A549 treated with Mapracorat at 1 μM for 4 hours (cell line): ENCODE measurements around the gene ARMC6. TPM values are rescaled to one million over a fixed set of nuclear protein-coding genes. Genes with fewer than 3 reads are reported as not detected.

Experiments
- total RNA-seq: library from RNA; stranded (reverse); fragments of 200-300 nt; extraction: Qiagen RNA extraction; gene quantifications from 5 replicates; pipeline ENCODE4 v1.2.3, GENCODE V29; 2022

ARMC6 gene
- 22.4 to 29.9 TPM (median 27.3 TPM) in 5 replicates for total RNA-seq

GRCh38 chr19:19033426-19034203 lies at the start of gene ARMC6, which contains the start of gene SUGP2:
Gene ARMC6, plus strand, starts transcription at chr19:19033603. Its CDS starts 607 bp downstream, at chr19:19034210.
Gene SUGP2, minus strand, starts transcription at chr19:19033517. Its CDS starts 2,446 bp downstream, at chr19:19031071.

DNA sequence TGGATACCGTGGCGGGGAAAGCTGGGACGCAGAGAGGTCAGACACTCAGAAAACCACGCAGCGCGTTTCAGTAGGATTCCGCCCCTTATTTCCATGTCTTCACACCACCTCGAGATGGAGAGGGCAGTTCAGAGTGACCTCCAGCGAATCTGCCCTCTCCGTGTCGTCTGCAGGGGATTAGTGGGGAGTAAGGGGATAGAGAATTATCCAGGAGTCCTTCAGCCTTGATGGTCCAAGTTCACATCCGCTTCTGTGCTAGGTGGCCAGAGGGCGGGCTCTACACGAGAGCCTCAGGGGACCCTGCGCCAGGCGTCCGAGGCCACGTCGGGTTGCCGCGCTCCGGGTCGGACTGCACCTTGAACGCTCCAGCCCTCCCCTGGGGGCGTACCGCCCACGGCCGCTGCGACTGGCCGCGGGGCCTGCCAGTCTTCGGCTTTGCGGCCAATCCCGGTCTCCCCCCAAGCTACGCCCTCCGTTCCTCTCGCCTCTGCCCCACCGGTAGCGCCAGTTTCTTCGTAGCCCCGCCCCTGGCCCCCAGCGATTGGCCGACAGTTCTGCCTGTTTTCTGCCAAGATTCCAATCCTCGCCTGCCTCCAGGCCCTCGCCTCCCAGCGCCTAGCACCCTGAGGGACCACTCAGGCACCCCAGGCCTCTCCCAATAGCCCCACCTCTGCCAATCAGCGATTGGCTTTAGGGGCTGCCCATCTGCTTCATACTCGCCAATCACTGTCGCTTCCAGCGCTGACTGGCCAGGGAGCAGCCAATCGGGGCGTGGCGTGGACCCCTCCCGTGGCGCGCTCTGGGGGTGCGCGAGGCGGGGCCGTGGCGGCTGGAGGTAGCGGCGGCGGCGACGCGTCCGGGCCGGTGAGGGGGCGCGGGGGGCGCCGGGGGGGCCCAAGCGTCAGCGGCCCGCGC lies 30.0 kb downstream of the ARMC6 start, which contains the start of gene SLC25A42:
TSS of gene SLC25A42 (plus strand) at position 812 of the 915 bp plus-strand sequence. CDS start 32,131 bp downstream, outside the sequence.

Other genes starting within 250 kb of the ARMC6 start
- gene COMP, start 242.3 kb upstream of the ARMC6 start, total RNA-seq = 0.07 to 0.23 TPM (median 0.14 TPM) in 5 replicates
- 32.6 to 42.3 TPM (median 41.1 TPM) in 5 replicates for gene UPF1, start 201.6 kb upstream of the ARMC6 start, total RNA-seq
- gene CERS1, start 137.4 kb upstream of the ARMC6 start, total RNA-seq = 4.2 to 6.1 TPM (median 5.2 TPM) in 5 replicates
- gene COPE, start 114.2 kb upstream of the ARMC6 start, total RNA-seq = 135 to 169 TPM (median 159 TPM) in 5 replicates
- 28.8 to 45.7 TPM (median 43.2 TPM) in 5 replicates for gene DDX49, start 113.9 kb upstream of the ARMC6 start, total RNA-seq
- gene HOMER3, start 92.4 kb upstream of the ARMC6 start, total RNA-seq = 21.5 to 32.0 TPM (median 31.0 TPM) in 5 replicates
- gene SUGP2, start 86 bp upstream of the ARMC6 start, total RNA-seq = 21.6 to 35.3 TPM (median 30.3 TPM) in 5 replicates
- gene SLC25A42, start 30.4 kb downstream of the ARMC6 start, total RNA-seq = 0.69 to 0.96 TPM (median 0.75 TPM) in 5 replicates
- gene TMEM161A, start 104.9 kb downstream of the ARMC6 start, total RNA-seq = 19.3 to 29.0 TPM (median 26.1 TPM) in 5 replicates
- 0.18 to 1.4 TPM (median 0.52 TPM) in 5 replicates for gene MEF2B, start 136.7 kb downstream of the ARMC6 start, total RNA-seq
- gene BORCS8, start 158.5 kb downstream of the ARMC6 start, total RNA-seq = 8.1 to 13.2 TPM (median 10.9 TPM) in 5 replicates
- gene RFXANK, start 158.7 kb downstream of the ARMC6 start, total RNA-seq = 31.3 to 47.6 TPM (median 45.7 TPM) in 5 replicates
- 25.9 to 31.5 TPM (median 30.5 TPM) in 5 replicates for gene NR2C2AP, start 169.8 kb downstream of the ARMC6 start, total RNA-seq
- gene NCAN, start 178.4 kb downstream of the ARMC6 start, total RNA-seq = 0.05 to 0.16 TPM (median 0.05 TPM) in 4 of 5 replicates, not detected in the other
- 0.21 to 0.82 TPM (median 0.66 TPM) in 5 replicates for gene TM6SF2, start 239.7 kb downstream of the ARMC6 start, total RNA-seq